H9 (cell line): ENCODE data around the gene RAB3C. TPM values are rescaled to one million over a fixed set of nuclear protein-coding genes. Genes with fewer than 3 reads are reported as not detected.

Experiments
- DNase-seq: peaks from one replicate; pipeline ENCODE4 v3.0.0-alpha.2; 2017
- H2AFZ ChIP-seq: one replicate; pipeline ENCODE4 v1.6.1; 2013; ENCODE audit warnings: mild to moderate bottlenecking, low read length, control low read depth, moderate library complexity
- H2AK5ac ChIP-seq: 2 replicates; pipeline ENCODE4 v1.6.1; 2013; ENCODE audit warnings: low read length, control low read depth, mixed read lengths; ENCODE audit not compliant: insufficient read length
- H2BK120ac ChIP-seq: one replicate; pipeline ENCODE4 v1.6.1; 2013; ENCODE audit warnings: low read depth, mild to moderate bottlenecking, low read length, control low read depth, inconsistent platforms; ENCODE audit not compliant: poor library complexity, severe bottlenecking
- H2BK12ac ChIP-seq: 2 replicates; pipeline ENCODE4 v1.6.1; 2013; ENCODE audit warnings: low read length, control low read depth, mixed read lengths, low read depth; ENCODE audit not compliant: insufficient read length
- H2BK15ac ChIP-seq: 2 replicates; pipeline ENCODE4 v1.6.1; 2013; ENCODE audit warnings: low read depth, low read length, control low read depth
- H2BK20ac ChIP-seq: one replicate; pipeline ENCODE4 v1.6.1; 2013; ENCODE audit warnings: low read depth, mild to moderate bottlenecking, low read length, control low read depth, inconsistent platforms; ENCODE audit not compliant: poor library complexity, severe bottlenecking
- H2BK5ac ChIP-seq: 2 replicates; pipeline ENCODE4 v1.6.1; 2013; ENCODE audit warnings: low read length, control low read depth, mixed read lengths; ENCODE audit not compliant: insufficient read length
- H3K14ac ChIP-seq: 2 replicates; pipeline ENCODE4 v1.6.1; 2013; ENCODE audit warnings: low read length, control low read depth; ENCODE audit not compliant: insufficient read depth
- H3K18ac ChIP-seq: 2 replicates; pipeline ENCODE4 v1.6.1; 2013; ENCODE audit warnings: low read depth, mild to moderate bottlenecking, mixed read lengths, low read length, control low read depth; ENCODE audit not compliant: insufficient read length
- H3K23ac ChIP-seq: 2 replicates; pipeline ENCODE4 v1.6.1; 2013; ENCODE audit warnings: low read length, control low read depth, mixed read lengths, low read depth; ENCODE audit not compliant: insufficient read length
- H3K23me2 ChIP-seq: 2 replicates; pipeline ENCODE4 v1.6.1; 2013; ENCODE audit warnings: low read depth, mild to moderate bottlenecking, mixed read lengths, low read length, control low read depth; ENCODE audit not compliant: insufficient read length, poor library complexity, severe bottlenecking
- H3K27ac ChIP-seq: 2 replicates; pipeline ENCODE4 v1.5.1; 2013; ENCODE audit warnings: low read length, control low read depth, mixed read lengths, low read depth; ENCODE audit not compliant: insufficient read length
- H3K27me3 ChIP-seq: 2 replicates; pipeline ENCODE4 v1.6.1; 2013; ENCODE audit warnings: low read length, control low read depth, inconsistent platforms; ENCODE audit not compliant: insufficient read depth
- H3K4ac ChIP-seq: 2 replicates; pipeline ENCODE4 v1.6.1; 2013; ENCODE audit warnings: low read depth, mild to moderate bottlenecking, control low read depth, inconsistent platforms, low read length, moderate library complexity
- H3K4me1 ChIP-seq: 2 replicates; pipeline ENCODE4 v1.6.1; 2013; ENCODE audit warnings: low read length, control low read depth, inconsistent platforms; ENCODE audit not compliant: insufficient read depth
- H3K4me2 ChIP-seq: 2 replicates; pipeline ENCODE4 v1.6.1; 2013; ENCODE audit warnings: low read length, control low read depth, mixed read lengths; ENCODE audit not compliant: insufficient read length, insufficient read depth
- H3K56ac ChIP-seq: 2 replicates; pipeline ENCODE4 v1.6.1; 2013; ENCODE audit warnings: low read depth, mild to moderate bottlenecking, mixed read lengths, low read length, control low read depth; ENCODE audit not compliant: insufficient read length
- H3K79me1 ChIP-seq: 2 replicates; pipeline ENCODE4 v1.6.1; 2013; ENCODE audit warnings: low read depth, mild to moderate bottlenecking, moderate library complexity, low read length, control low read depth, inconsistent platforms; ENCODE audit not compliant: insufficient read depth, poor library complexity, severe bottlenecking
- H3K79me2 ChIP-seq: 2 replicates; pipeline ENCODE4 v1.6.1; 2013; ENCODE audit warnings: low read length, control low read depth, inconsistent platforms; ENCODE audit not compliant: insufficient read depth
- H3K9ac ChIP-seq: 2 replicates; pipeline ENCODE4 v1.6.1; 2013; ENCODE audit warnings: low read length, control low read depth, mixed read lengths; ENCODE audit not compliant: insufficient read length; ENCODE audit errors: extremely low read depth
- H3K9me3 ChIP-seq: one replicate; pipeline ENCODE4 v1.6.1; 2013; ENCODE audit warnings: low read depth, low read length, inconsistent platforms; ENCODE audit not compliant: control insufficient read depth
- H3T11ph ChIP-seq: one replicate; pipeline ENCODE4 v1.6.1; 2013; ENCODE audit warnings: mild to moderate bottlenecking, low read length, control low read depth, inconsistent platforms
- H4K20me1 ChIP-seq: one replicate; pipeline ENCODE4 v1.6.1; 2013; ENCODE audit not compliant: control insufficient read depth, insufficient read length, insufficient read depth
- H4K5ac ChIP-seq: 2 replicates; pipeline ENCODE4 v1.6.1; 2013; ENCODE audit warnings: low read depth, mild to moderate bottlenecking, mixed read lengths, low read length, control low read depth; ENCODE audit not compliant: insufficient read length
- H4K8ac ChIP-seq: replicated peaks from 2 replicates; pipeline ENCODE4 v1.6.1; 2013; ENCODE audit warnings: low read length, control low read depth, mixed read lengths, low read depth; ENCODE audit not compliant: insufficient read length
- H4K91ac ChIP-seq: 2 replicates; pipeline ENCODE4 v1.6.1; 2013; ENCODE audit warnings: low read depth, mild to moderate bottlenecking, moderate library complexity, mixed read lengths, low read length, control low read depth; ENCODE audit not compliant: insufficient read length
- H3K27ac Mint-ChIP-seq, 3 experiments: 2 replicates in 2 of 3; 3 replicates in 1 of 3; pipeline ENCODE4 v1.8.0; 2020 to 2021; ENCODE audit warnings: mixed read lengths in 3 of 3, mild to moderate bottlenecking in 1 of 3, moderate library complexity in 1 of 3
- H3K27me3 Mint-ChIP-seq: 2 replicates; pipeline ENCODE4 v1.8.0; 2021; ENCODE audit warnings: low read depth, mild to moderate bottlenecking, moderate library complexity, mixed read lengths
- H3K36me3 Mint-ChIP-seq, 3 experiments: 2 replicates in 2 of 3; 3 replicates in 1 of 3; pipeline ENCODE4 v1.8.0; 2020 to 2021; ENCODE audit warnings: low read depth in 3 of 3, mixed read lengths in 3 of 3; ENCODE audit not compliant: insufficient read depth in 1 of 3
- H3K4me1 Mint-ChIP-seq, 2 experiments: 2 replicates each; pipeline ENCODE4 v1.8.0; 2020; ENCODE audit warnings: mixed read lengths in 2 of 2
- H3K4me3 Mint-ChIP-seq, 2 experiments: 2 replicates in 1 of 2; 3 replicates in 1 of 2; pipeline ENCODE4 v1.8.0; 2020 to 2021; ENCODE audit warnings: mild to moderate bottlenecking in 2 of 2, mixed read lengths in 2 of 2, moderate library complexity in 1 of 2
- H3K9me3 Mint-ChIP-seq, 2 experiments: 2 replicates in 1 of 2; 3 replicates in 1 of 2; pipeline ENCODE4 v1.8.0; 2020; ENCODE audit warnings: mild to moderate bottlenecking in 2 of 2, mixed read lengths in 2 of 2, moderate library complexity in 1 of 2
- CTCF ChIP-seq: fragments of 200-600 bp; sonication (generic); conservative IDR thresholded peaks from 3 replicates; pipeline ENCODE4 v1.8.0; 2021; ENCODE audit warnings: antibody characterized with exemption, mild to moderate bottlenecking
- WGBS: extraction: QIAGEN DNeasy Blood & Tissue Kit; methylation state at CpG from one replicate; pipeline ENCODE4 v1.1.7; 2013; ENCODE audit warnings: missing lambda C conversion rate, low lambda C conversion rate, mixed read lengths; ENCODE audit not compliant: insufficient read length; ENCODE audit errors: extremely low coverage; 5-methylcytosine and 5-hydroxymethylcytosine counted together
- total RNA-seq: library from RNA; stranded (reverse); gene quantifications from 2 replicates; pipeline ENCODE4 v1.2.1, GENCODE V29; 2021

RAB3C gene
- total RNA-seq, 1 experiment from 2014 or later: 16.3 TPM

GRCh38 chr5:58855851-58856739, 273.2 kb downstream of the RAB3C start:
- Histone ChIP-seq H3K18ac (no peak overlapping the region), H4K91ac (no peak overlapping the region), H2BK120ac (no peak overlapping the region), H3K9ac (no peak overlapping the region), H3K79me1 (no peaks in the 10 kb centered on the region), H3K27ac (no peak overlapping the region), H2BK12ac (no peak overlapping the region), H4K5ac (no peak overlapping the region), H3K4me1 (no peaks in the 10 kb centered on the region), H4K8ac (no peak overlapping the region), H3K79me2 (no peaks in the 10 kb centered on the region), H3K9me3 (no peaks in the 10 kb centered on the region), H3K14ac (no peak overlapping the region), H3K4me2 (no peak overlapping the region), H3K23me2 (no peaks in the 10 kb centered on the region), H3K27me3 (no peaks in the 10 kb centered on the region), H2BK15ac (no peak overlapping the region), H2AFZ (no peak overlapping the region), H3K23ac (no peak overlapping the region), H4K20me1 (no peaks in the 10 kb centered on the region), H2BK5ac (no peak overlapping the region), H3K4ac (no peak overlapping the region), H2AK5ac (no peak overlapping the region), H3T11ph (no peak overlapping the region), H3K56ac (no peak overlapping the region), H2BK20ac (no peak overlapping the region)
- H3K27ac Mint-ChIP-seq: no peak overlapping the region
- WGBS: no CpG with 5 or more reads among the region's 8 CpGs
- DNase-seq: no peak
- H3K4me3 Mint-ChIP-seq: no peak overlapping the region
- no peaks in the 10 kb centered on the region for H3K4me1 Mint-ChIP-seq
- H3K36me3 Mint-ChIP-seq: no peaks in the 10 kb centered on the region
- no peaks in the 10 kb centered on the region for H3K9me3 Mint-ChIP-seq
- no peaks in the 10 kb centered on the region for H3K27me3 Mint-ChIP-seq
- TF ChIP-seq CTCF: no peak
